HG03442 (cell line): ENCODE data around the gene LRRC7.

Experiments
- ATAC-seq: cut with Tn5 transposase; IDR thresholded peaks from one replicate; pipeline ENCODE4 v1.9.1; 2021; ENCODE audit warnings: mild to moderate bottlenecking, moderate library complexity; ENCODE audit not compliant: unreplicated experiment

LRRC7 gene

DNA sequence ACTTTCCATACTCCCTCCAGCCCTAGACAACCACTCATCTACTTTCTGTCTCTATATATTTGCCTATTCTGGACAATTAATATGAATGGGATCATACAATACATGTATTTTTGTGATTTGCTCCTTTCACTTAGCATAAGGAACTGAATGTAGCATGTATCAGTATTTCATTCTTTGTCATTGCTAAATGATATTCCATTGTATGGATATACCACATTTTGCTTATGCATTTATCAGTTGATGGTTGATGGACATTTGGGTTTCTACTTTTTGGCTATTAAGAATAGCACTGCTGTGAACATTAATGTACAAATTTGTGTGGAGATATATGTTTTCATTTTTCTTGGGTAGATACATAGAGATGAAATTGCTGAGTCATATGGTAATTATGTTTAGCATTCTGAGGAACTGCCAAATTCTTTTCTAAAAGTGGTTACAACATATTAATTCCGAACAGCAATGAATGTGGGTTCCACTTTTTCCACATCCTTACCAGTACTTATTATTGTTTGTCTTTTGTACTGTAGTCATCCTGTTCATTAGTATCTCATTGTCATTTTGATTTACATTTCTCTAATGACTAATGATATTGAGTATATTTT lies 516.7 kb downstream of the LRRC7 start:
- no peak for ATAC-seq

- ATAC-seq: no peak
Observed at GRCh38 chr1:70085521-70085920, 517.8 kb downstream of the LRRC7 start.

GRCh38 chr1:70086897-70087296 lies 519.2 kb downstream of the LRRC7 start:
- ATAC-seq: no peak

DNA sequence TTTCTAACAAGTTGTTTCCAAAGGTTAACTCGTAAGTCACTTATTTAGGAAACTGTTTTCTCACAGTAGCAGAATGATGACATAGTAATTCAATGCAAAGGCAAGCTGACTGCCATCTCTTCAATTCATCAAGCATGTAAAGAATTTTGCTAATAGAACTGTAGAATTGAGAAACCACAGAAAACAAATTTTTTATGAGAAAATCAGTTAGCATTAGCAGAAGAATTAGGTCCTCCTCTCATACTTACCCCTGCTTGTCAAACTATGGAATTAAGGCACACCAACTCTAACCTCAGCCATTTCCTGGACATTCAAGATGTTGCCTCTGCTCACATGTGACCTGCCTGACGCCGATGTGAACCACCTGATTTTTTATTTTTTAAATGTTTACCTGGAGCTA lies 522.4 kb downstream of the LRRC7 start:
- ATAC-seq: no peak

GRCh38 chr1:70090875-70091274 lies 523.2 kb downstream of the LRRC7 start:
- ATAC-seq: no peak

GRCh38 chr1:70091811-70092210 lies 524.1 kb downstream of the LRRC7 start:
- no peak for ATAC-seq

DNA sequence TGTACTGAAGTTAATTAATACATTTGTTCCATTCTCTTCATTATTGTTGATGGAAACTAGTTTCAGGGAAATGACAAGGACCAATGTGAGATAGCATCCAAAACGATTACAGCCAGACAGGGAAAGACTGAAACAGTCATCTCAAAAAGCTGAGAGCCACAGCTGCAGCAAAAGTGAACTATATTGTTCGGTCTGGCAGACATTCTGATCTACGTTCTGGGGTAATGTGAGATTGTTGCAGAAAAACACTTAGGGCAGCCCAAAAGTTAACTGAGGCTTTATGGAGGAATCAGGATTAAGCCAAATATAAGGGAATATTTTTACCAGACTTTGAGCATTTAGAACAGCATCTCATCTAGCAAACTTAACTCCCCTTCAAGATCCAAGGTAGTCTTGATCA lies 524.8 kb downstream of the LRRC7 start:
- no peak for ATAC-seq

GRCh38 chr1:70093250-70093975 lies 525.7 kb downstream of the LRRC7 start:
- ATAC-seq: no peak

DNA sequence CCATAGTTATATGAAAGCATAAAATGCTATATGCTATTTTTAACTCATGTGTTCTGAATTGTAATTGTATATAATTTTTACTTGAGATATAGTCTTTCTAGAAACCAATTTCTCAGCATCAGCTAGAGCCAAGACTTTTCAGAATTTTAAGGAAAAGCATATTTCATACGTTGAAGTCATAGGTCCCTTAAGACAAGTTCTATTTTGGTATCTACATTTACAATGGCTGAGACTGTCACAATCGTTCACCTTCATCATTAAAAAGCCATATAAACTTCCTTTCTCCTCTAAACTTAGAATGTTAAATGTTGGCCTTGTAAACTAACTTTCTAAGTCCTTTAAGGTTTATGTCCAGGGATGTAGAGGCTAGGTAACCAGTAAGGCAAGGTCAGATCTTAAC lies 533.5 kb downstream of the LRRC7 start:
- no peak for ATAC-seq

GRCh38 chr1:70101774-70102173 lies 534.1 kb downstream of the LRRC7 start:
- ATAC-seq: no peak

DNA sequence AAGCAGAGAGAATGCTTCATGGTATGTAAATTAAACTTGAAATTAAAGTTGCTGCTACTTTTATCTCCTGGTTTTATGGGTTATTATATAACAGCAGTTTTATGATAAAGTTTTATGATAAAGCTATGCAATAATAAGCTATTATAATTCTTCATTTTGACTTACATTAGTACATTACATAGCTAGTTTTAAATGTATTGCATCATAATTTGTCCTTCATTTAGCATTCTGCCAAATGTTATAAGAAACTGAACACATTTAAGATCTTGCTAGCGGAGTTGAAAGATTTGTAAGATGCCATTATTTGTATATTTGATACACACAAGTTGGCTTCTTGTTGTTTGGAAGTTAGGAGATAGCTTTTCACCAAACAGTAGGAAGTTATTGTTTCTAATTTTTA lies 536.0 kb downstream of the LRRC7 start:
- no peak for ATAC-seq

DNA sequence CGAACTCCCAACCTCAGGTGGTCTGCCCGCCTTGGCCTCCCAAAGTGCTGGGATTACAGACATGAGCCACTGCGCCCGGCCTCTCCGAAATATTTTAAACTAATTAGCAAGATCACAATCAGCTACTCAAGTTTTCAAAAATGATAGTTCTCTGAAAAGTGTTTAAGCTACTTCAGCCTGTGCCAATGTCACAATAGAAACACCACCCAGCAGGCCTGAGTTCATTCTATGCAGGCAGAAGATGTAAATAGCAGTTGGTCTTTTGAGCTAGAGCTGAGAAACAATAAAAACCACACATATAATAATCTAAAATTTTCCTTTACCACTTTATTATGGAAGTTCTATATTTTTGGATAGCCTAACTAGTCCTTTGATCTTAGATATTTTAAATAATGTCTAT lies 541.5 kb downstream of the LRRC7 start:
- ATAC-seq: no peak

GRCh38 chr1:70112838-70113237 lies 545.1 kb downstream of the LRRC7 start:
- ATAC-seq: no peak

- ATAC-seq: no peak
Observed at GRCh38 chr1:70115315-70115714, 547.6 kb downstream of the LRRC7 start.

DNA sequence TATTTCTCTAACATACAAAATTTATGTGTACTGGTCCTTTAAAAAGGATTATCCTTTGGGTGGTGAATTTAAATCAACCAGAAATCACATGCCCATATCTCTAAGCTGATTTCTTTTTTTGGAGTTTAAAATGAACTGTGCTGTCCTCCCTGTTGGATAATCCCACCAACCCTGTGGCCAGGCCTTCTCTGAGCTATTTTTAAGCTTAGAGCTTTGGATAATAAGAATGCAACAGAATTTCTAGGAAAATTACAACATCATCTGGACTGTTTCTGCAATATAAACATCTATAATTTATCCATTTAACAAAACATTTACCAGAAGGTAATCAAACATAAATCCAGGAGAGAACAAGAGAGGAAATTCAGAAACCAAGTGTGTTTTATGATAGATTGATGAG lies 549.3 kb downstream of the LRRC7 start:
- ATAC-seq: no peak

DNA sequence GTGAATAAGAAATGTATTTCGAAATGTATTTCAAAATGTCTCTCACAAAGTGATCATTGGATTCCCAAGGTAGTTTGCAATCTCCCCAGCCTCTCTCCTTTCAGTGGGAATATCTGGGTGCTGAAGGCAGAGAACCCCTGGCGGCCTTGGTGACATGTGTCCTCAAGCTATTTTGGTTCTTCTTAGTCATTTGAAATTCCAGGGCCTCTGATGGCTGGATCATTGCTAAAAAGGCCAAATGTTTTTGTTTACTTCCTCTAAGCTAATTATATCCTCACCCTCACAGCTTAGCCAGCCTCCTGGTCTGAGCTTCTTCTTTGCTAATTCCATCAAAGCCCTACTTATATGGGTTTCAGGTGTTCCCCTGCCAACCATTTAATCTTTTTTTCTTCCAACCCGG lies 566.4 kb downstream of the LRRC7 start:
- ATAC-seq: no peak

GRCh38 chr1:70140343-70140742 lies 572.6 kb downstream of the LRRC7 start:
- no peak for ATAC-seq

- ATAC-seq: no peak
Observed at GRCh38 chr1:70140894-70141293, 573.2 kb downstream of the LRRC7 start.

GRCh38 chr1:70142075-70142474 lies 574.4 kb downstream of the LRRC7 start:
- no peak for ATAC-seq

DNA sequence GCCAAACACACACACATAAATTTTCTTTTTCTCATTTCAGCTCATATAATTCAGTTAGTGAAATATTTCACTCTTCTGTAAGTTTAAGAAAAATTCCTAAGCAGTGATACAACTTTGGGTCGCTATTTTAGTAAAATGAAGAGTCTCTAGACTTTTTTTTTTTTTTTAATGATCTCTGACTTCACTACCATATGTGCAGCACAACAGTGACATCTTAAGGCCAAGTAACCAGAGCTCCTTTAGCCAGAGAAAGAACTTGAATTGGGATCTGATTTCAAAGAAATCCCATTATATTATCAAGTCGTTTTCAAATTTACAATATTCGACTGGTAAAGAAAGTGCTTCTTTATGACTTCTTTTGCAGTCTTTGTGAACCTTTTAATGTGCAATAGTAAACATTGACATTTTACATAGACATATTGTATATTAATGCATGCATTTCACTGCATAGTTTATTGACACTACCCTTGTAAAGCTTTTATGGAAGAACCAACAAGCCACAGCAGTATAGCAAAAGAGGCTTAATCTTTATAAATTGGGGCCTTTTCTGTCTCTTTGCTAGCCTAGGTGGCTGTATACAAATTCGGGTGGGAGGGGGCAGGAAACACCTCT lies 575.4 kb downstream of the LRRC7 start:
- no peak for ATAC-seq

DNA sequence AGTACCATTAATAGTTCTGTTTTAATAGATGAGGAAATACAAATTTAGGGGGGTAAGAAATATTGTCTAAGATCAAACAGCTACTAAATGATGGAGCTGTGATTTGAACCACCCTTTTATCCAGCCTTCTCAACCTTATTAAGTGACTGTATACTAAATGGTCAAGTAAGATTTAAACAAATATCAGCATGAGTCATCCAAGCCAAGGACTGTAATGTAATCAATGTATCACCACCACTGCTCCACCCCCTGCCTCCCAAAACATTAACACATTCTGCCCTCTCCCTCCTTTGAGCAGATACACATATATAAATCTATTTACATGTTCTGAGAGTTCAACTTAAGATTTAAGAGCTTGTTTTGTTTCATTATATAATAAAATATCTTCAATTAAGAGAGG lies 578.8 kb downstream of the LRRC7 start:
- no peak for ATAC-seq

- no peak for ATAC-seq
Observed at GRCh38 chr1:70150444-70150843, 582.7 kb downstream of the LRRC7 start.
